ENCODE data around the gene SETX. TPM values are rescaled to one million over a fixed set of nuclear protein-coding genes. Genes with fewer than 3 reads are reported as not detected.

SETX gene
- total RNA-seq, 1 experiment from 2014 or later, result 26.9 TPM

DNA sequence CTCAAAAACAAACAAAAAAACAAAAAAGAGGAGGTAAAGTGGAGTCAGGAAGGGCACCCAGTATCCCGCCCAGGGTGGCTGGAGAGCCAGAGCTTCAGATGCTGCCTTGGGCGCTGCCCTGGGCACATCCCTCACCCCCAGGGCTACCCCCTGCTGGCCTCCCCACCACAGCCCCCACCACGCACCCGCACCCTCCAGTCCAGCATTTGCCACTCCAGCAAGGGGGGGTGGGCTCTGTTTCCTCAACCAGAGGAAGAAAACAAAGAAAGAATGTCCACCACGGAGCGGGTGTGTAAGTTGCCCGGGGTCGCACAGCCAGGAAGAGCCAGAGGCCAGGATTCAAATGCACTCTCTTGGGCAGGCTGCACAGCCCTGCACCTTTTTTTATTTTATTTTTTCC lies 106.8 kb downstream of the SETX start:
- in situ Hi-C loops (cut with HindIII; ENCODE audit: low sequenced_read_pairs), result no loop called here
- DNase-seq (ENCODE audit: low spot score), result no peak

DNA sequence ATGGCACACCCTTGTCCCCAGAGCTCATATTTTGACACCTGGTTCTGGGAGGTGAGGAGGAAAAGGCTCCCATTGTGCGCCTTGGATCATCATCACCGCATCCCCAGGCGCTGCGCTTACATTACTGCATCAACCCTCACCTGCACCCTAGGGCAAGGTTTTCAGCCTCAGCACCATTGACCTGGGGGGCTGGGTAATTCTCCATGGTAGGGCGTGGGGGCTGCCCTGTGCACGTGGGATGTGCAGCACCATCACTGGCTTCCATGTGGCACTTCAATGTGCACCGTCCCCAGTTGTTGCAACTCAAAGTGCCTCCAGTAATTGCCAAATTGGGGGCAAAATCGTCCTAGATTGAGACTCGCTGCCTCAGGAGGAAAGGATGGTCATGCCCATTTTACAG lies 109.3 kb downstream of the SETX start:
- no peak for DNase-seq (ENCODE audit: low spot score)

DNA sequence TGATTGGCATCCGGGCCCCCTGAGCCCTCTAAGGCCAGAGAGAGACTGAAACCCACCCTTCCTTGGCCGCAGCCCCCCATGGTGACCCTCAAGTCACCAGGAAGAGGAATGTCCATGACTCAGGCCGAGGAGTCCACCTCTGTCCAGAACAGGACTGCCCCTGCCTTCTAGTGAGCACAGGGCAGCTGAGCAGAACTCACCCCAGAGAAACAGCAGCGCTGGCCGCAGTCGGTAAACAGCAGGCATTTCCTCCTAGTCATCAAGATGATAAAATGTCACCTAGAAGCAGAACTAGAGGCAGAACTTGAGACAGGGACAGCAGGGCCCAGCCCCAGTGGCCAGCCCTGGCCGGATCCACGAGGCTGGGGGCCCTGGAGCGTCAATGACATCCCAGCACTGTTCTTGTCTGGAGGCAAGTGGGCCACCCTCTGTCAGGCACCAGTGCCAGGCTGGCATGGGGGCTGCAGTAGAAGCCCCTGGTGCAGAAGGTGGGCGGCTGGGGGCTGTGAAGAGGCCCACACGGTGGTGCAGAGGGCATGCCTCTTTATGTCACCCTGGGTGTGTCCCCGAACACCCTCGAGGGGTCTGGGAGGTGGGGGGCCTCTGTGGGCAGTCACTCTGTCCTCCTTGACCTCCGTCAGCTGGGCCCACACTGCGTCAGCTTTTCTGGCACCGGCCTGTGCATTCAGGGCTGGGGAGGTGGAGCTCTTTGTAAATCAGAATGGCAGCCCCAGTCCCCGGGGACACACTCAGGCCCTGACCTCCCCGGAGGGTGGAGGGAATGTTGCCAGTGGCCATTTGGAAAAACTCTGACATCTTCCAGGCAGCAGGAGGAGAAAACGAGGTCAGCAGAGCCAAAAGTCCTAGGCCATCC lies 110.0 kb downstream of the SETX start:
- in situ Hi-C loops (cut with HindIII; ENCODE audit: low sequenced_read_pairs), result no loop called here
- DNase-seq (ENCODE audit: low spot score), result no peak

More for the DNA sequence above, 109.3 kb downstream of the SETX start:
- in situ Hi-C loops (cut with HindIII; ENCODE audit: low sequenced_read_pairs), result no loop called here

DNA sequence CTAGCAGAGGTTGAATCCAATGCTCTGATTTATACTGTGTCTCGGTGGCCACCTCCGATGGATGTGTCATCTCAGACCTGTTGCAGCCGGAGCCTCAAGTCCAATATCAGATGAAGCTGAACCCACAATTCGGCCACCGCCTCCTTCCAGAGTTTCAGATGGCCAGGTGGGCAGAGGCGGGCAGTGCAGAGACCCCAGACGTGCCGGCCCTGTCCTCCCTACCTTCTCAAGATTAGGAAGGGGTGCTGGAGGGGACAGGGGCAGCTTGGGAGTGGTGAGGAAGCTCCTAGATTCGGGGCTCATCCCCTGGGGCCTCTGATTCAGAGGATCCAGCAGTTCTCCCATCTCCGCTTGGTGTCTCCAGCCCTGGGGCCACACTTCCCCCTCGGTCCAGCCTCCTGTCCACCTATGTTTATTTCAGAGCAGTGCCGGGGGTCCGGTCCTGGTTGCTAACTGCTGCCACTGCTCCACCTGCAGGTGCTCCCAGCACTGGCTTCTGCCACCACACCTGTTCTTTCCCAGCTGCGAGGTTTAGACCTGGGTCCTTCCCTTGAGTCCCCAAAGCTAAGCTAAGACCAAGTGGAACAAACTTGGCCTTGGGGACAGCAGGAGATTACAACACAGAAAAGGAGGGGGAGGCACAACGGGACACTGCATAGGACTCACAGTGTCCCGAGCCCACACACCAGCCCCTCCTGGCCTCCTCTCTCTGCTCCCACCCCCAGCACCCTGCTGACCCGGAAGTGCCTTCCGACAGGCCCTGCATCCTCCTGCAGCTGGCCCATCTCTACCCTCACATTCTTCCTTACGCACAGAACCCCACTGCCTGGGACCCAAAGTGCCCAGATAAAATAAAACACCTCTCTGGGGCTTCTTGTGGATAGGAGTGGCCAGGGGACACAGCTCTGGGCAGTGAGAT lies 111.4 kb downstream of the SETX start:
- no peak for DNase-seq (ENCODE audit: low spot score)
- in situ Hi-C loops (cut with HindIII; ENCODE audit: low sequenced_read_pairs), result no loop called here

DNA sequence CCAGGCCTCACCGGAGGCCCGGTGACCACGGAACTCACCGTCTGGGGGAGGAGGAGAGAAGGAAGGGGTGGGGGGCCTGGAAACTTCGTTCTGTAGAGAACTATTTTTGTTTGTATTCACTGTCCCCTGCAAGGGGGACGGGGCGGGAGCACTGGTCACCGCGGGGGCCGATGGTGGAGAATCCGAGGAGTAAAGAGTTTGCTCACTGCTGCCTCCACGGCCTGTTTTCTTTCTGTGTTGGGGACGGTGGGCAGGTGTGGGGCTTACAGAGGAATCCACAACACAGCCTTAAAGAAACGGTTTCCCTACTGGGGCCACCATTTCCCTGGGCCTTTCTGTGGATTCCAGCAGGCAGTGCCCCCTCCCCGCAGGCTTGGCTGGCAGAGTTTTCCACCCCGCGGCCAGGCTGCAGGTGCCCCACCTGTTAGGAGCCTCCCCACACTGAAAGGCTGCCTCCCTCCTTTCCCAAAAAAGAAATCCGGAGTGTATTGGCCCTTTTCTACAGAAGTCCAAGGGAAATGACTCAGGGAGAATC lies 112.1 kb downstream of the SETX start:
- no peak for DNase-seq (ENCODE audit: low spot score)
- in situ Hi-C loops (cut with HindIII; ENCODE audit: low sequenced_read_pairs), result no loop called here

DNA sequence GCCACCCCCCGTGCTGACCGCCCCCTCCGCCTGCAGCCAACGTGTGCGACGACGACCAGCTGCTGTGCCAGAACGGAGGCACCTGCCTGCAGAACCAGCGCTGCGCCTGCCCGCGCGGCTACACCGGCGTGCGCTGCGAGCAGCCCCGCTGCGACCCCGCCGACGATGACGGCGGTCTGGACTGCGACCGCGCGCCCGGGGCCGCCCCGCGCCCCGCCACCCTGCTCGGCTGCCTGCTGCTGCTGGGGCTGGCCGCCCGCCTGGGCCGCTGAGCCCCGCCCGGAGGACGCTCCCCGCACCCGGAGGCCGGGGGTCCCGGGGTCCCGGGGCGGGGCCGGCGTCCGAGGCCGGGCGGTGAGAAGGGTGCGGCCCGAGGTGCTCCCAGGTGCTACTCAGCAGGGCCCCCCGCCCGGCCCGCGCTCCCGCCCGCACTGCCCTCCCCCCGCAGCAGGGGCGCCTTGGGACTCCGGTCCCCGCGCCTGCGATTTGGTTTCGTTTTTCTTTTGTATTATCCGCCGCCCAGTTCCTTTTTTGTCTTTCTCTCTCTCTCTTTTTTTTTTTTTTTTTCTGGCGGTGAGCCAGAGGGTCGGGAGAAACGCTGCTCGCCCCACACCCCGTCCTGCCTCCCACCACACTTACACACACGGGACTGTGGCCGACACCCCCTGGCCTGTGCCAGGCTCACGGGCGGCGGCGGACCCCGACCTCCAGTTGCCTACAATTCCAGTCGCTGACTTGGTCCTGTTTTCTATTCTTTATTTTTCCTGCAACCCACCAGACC lies 112.8 kb downstream of the SETX start:
- in situ Hi-C loops (cut with HindIII; ENCODE audit: low sequenced_read_pairs), result no loop called here
- no peak for DNase-seq (ENCODE audit: low spot score)

DNA sequence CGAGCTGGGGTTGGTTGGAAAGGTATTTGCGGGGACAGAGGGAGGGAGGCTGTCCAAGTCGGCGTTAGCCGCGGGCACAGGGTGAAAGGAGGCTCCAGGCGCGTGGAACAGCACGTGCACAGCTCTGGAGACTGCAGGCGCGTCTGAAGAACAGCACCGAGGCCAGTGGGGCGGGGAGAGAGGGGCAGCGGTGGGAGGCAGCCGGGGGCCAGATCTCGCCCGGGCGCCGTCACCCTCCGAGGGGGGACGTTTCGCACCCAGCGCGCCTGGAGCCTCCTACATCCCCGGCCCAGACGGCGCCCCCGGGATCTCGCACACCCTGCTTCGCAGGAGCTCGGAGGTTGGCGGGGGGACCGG lies 113.3 kb downstream of the SETX start:
- in situ Hi-C loops (cut with HindIII; ENCODE audit: low sequenced_read_pairs), result no loop called here
- no peak for DNase-seq (ENCODE audit: low spot score)

DNA sequence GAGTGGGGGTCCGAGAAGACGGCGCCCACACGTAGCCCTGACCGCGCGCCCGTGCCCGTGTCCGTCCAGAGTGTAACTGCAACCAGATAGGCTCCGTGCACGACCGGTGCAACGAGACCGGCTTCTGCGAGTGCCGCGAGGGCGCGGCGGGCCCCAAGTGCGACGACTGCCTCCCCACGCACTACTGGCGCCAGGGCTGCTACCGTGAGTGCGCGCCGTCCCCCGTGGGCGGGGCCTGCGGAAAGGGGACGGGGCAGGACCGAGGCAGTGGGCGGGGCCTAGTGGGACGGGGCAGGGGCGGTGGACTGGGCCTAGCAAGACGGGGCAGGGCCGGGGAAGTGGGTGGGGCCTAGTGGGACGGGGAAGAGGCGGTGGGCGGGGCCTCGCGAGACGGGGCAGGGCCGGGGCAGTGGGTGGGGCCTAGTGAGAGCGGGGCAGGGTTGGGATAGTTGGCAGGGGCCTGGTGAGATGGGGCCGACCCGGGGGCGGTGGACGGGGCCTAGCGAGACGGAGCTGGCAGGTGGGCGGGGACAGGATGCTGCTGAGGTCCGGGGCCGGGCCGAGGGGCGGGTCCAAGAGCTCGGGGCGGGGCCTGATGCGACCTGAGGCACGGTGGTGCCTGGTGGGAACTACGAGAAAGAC lies 113.8 kb downstream of the SETX start:
- in situ Hi-C loops (cut with HindIII; ENCODE audit: low sequenced_read_pairs), result no loop called here
- DNase-seq (ENCODE audit: low spot score), result peak; percentile 65

DNA sequence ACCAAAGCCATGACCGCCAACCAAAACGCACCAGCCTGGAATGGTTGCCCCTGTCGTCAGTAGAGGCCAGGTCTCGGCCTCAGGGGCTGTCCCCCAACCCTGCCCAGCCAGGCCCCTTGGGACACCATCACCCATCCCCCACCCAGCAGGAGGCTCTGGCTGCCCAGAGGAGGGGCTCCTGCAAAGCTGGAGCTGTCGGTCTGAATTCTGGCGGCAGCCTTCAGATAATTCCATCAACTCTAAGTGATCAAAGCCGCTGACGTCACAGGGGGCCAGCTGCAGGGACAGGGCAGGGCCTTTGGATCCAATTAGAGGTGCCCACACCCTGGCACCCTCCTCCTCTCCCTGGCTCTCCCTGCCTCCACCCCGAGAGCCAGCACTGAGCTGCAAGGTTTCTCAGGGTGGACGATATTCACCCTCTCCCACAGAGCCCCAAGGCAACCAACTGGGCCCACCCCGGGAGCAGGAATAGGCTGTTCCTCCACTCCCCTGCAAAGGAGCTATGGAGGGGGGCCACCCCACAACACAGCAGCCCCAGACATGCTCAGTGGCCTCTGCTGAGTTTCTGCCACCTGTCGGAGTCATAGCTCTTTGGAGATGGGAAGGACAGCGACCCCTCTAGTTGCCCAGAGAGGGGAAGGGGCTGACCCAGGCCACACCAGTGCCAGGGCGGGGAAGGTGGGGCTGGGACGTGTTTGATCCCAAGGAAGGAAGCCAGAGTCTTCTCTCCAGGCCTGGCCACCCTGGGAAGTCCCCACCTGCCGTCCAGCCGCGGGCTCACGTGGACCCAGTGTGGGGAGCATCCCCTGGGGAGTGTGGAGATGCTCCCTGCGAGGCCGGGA lies 114.6 kb downstream of the SETX start:
- no peak for DNase-seq (ENCODE audit: low spot score)
- in situ Hi-C loops (cut with HindIII; ENCODE audit: low sequenced_read_pairs), result no loop called here

DNA sequence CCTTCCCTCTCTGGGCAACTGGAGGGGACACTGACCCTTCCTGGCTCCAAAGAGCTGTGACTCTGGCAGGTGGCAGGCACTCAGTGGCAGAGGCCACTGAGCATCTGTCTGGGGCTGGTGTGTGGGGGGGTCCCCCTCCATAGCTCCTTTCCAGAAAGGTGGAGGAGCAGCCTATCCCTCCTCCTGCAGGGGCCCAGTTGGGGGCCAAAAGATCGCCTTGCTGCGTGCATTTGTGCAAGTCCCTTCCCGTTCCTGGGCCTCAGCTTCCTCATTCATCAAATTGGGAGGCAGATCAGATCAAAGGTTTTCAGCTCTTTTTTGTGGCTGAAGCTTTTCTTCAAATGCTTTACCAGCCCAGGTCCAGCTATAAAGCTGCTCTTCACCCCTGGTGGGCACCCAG lies 115.3 kb downstream of the SETX start:
- in situ Hi-C loops (cut with HindIII; ENCODE audit: low sequenced_read_pairs), result no loop called here
- no peak for DNase-seq (ENCODE audit: low spot score)

DNA sequence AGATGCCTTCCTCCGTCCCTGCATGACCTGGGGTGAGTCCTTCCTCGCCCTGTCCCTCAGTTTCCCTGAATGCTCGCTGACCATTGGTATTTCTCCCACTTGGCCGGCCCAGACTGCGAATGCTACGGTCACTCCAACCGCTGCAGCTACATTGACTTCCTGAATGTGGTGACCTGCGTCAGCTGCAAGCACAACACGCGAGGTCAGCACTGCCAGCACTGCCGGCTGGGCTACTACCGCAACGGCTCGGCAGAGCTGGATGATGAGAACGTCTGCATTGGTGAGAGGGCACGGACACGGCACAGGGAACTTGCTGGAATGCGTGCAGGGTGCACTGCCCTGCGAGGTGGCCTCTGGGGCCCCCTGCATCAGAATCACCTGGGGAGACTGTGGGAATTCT lies 115.8 kb downstream of the SETX start:
- DNase-seq (ENCODE audit: low spot score), result no peak
- in situ Hi-C loops (cut with HindIII; ENCODE audit: low sequenced_read_pairs), result no loop called here

DNA sequence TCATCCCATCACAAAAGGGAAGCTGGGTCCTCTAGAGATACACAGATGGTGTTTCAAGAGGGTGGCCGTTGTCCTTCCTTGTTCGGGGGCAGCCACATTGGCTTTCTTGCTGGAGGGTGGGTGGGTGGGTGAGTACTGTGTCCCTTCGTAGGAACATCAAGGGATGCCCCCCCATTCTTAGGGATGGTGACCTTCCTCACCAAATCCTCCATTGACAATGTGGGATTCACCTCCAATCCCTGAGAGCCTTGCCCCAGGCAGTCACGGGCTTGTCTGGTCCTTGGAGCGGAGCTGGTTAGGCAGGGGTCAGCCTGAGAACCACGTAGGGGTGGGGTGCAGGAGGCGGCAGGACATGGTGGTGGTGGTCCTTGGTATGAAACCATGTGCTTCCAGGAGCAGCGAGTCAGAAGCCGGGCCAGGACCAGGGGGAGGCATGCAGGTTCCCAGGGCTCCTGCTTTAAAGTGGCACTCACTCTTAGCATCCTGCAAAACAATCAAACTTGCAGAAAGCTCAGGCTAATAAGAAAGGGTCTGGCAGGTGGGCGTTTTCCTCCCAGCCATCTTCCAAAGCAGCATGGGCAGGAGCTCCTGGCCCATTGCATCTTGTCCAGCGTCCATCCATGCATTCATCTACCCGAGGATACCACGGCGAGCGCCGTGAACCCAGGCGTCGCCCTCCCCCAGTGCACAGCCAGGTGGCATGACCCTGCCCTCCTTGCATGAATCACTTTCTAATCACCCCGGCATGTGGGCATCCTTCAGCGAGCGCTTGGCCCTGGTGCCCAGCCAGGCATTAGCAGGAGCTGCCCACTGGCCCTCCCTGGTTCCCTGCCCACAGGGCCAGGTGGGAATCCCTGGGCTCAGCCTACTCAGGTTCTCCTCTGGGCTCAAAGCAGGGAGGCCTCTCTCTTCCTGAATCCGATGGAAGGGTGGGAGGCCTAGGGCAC lies 116.5 kb downstream of the SETX start:
- in situ Hi-C loops (cut with HindIII; ENCODE audit: low sequenced_read_pairs), result no loop called here
- DNase-seq (ENCODE audit: low spot score), result no peak

DNA sequence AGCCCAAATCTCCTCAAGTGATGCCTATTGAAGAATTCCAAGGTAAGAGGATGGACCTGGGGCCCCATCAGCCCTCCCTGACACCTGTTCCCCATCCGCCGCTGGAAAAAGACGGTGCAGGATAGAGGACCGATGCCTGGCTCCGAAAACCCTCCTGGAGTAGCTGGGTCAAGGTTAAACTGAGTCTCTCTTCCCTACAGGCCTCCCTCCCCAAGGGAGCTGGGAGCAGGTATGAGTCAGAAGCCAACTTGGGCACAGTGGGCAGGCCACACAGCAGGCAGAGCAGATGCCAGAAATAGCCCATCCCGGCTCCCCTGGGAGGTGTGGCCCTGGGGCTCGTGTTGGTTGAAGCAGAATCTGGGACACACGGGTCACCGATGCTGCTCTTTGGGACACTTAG lies 117.3 kb downstream of the SETX start:
- in situ Hi-C loops (cut with HindIII; ENCODE audit: low sequenced_read_pairs), result no loop called here
- DNase-seq (ENCODE audit: low spot score), result no peak

DNA sequence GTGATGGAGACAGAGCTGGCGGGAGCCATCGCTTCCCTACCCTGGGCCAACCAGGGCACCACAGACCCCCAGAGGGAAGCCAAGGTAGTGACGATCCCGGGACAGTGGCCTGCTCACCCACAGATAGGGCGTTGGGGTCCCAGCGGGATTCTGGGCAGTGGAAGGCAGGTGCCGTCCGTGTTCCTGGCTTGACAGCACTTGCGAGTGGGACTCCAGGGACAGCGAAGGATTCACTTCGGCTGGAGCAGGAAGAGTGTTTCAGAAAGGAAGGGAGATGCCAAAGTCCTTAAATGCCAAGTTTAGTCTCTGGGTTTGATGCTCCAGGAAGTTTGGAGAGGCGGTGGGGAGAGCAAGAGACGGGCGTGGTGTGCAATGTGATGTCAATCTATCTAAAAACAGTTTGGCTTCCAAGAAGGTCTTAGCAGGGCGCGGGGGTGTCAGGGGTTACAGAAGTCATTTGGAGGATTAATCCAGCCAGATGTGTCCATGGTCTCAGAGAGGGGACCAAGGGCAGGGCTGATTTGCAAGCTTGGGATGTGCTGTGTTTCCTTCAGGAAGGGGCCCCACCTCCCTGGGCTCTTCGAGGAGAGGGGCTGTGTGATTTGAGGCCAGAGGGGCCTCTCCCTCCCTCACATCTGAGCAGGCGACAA lies 118.0 kb downstream of the SETX start:
- in situ Hi-C loops (cut with HindIII; ENCODE audit: low sequenced_read_pairs), result no loop called here
- no peak for DNase-seq (ENCODE audit: low spot score)

DNA sequence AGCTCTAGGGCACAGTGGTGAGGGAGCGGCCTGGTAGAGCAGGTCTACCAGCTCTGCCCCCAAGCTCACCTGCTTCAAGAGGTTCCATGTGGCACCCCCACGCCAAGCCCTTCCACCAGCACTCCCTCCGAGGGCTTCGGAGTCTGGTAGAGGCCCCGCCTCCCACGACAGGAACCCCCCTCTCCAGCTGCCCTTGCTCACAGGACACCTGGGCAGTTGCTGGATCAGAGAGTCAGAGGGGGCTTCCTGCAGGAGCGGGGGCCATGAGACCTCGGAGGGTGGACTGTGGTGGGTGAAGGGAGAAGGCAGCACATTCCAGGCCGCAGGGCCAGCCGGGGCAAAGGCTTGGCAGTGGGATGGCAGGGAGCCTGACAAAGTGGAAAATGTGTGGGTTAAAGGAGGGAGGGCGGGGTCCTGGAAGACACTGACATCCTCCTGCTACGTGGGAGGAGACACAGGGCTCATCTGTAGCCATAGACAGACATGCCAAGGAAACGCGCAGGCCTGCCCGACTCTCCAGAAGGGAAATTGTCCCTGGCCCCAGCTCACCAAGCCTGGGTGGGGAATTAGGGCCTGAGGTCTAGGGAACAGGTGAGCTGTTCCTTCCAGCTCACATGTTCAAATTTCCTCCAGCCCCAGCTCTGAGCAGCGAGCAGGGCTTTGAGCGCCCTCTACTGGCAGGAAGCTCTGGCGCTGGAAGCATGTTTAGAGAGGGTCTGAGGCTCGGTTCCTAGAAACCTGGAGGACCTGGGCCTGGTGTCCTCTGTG lies 118.7 kb downstream of the SETX start:
- peak; percentile 85 for DNase-seq (ENCODE audit: low spot score)
- in situ Hi-C loops (cut with HindIII; ENCODE audit: low sequenced_read_pairs), result no loop called here

DNA sequence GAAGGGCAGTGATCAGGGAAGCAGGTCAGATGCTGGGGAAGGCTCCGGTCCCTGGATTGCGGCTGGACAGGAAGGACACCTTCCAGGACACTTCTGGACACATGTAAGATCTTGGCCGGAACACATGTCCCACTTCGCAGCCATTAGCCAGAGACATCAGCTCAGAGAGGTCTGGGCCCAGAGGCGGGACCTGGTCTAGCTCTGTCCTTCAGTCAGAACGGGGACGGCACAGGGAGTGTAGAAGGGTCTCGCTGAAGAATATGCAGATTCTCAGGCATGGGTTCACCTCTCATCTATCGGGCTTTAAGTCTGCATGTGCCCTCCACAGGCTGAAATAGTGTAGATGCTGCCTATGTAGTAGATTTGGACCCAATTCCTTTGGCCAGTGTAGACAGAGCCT lies 119.7 kb downstream of the SETX start:
- in situ Hi-C loops (cut with HindIII; ENCODE audit: low sequenced_read_pairs), result no loop called here
- no peak for DNase-seq (ENCODE audit: low spot score)
